ENCODE results near the gene SORCS2. TPM values are rescaled to one million over a fixed set of nuclear protein-coding genes. Genes with fewer than 3 reads are reported as not detected.
"Not testable (repeated sequence)": the region's sequence is repeated elsewhere in the genome, so short reads cannot be mapped to it uniquely, and the experiment has no call there.

The SORCS2 gene
- total RNA-seq, 1 donor from 2014 or later, result 7.2 TPM

GRCh38 chr4:7213807-7214206 lies 21.5 kb downstream of the SORCS2 start:
- no peaks in the 10 kb centered on the region for H3K27me3 ChIP-seq
- DNase-seq (no peak), ATAC-seq (no peak)
- H3K9me3 ChIP-seq, result no peaks in the 10 kb centered on the region
- H3K27ac ChIP-seq, result no peak overlapping the region
- no peak for TF ChIP-seq CTCF (IDR thresholded peaks at IDR 0.05)
- intact Hi-C loops (cut with DNase I), result no loop called here
- H3K4me1 ChIP-seq, result no peaks in the 10 kb centered on the region
- H3K36me3 ChIP-seq, result no peaks in the 10 kb centered on the region
- no peak overlapping the region for H3K4me3 ChIP-seq

DNA sequence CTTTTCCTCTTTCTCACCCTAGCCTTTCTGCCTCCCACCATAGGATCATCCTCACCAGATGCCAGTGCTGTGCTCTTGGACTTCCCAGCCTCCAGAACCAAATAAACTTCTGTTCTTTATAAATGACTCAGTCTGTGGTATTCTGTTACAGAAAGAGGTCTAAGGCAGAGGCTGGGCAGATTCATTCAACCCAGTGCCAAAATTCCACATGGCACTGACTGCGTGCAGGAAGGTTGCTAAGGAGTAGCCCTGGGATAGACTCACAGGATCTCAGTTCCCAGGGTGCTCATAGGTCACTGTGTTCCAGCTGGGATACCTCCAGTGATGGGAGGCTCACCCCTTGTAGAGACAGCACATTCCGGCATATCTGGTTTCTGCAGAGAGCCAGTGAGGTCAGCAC lies 22.0 kb downstream of the SORCS2 start:
- H3K27me3 ChIP-seq, result no peaks in the 10 kb centered on the region
- no peak for DNase-seq
- H3K9me3 ChIP-seq, result no peaks in the 10 kb centered on the region
- no peak overlapping the region for H3K27ac ChIP-seq
- no peak for TF ChIP-seq CTCF (IDR thresholded peaks at IDR 0.05)
- no peak for ATAC-seq
- no peaks in the 10 kb centered on the region for H3K36me3 ChIP-seq
- H3K4me3 ChIP-seq, result no peak overlapping the region
- no peaks in the 10 kb centered on the region for H3K4me1 ChIP-seq
- intact Hi-C loops (cut with DNase I), result no loop called here

GRCh38 chr4:7215187-7215586 lies 22.8 kb downstream of the SORCS2 start:
- intact Hi-C loops (cut with DNase I); ATAC-seq; H3K27me3 ChIP-seq: not testable (repeated sequence)

GRCh38 chr4:7217039-7217438 lies 24.7 kb downstream of the SORCS2 start:
- intact Hi-C loops (cut with DNase I), result no loop called here
- Histone ChIP-seq H3K9me3 (no peaks in the 10 kb centered on the region), H3K4me1 (no peaks in the 10 kb centered on the region), H3K36me3 (no peaks in the 10 kb centered on the region), H3K27me3 (no peaks in the 10 kb centered on the region), H3K4me3 (no peak overlapping the region), H3K27ac (no peak overlapping the region)
- ATAC-seq (no peak), DNase-seq (no peak)
- TF ChIP-seq CTCF (IDR thresholded peaks at IDR 0.05), result no peak

More at GRCh38 chr4:7215187-7215586, 22.8 kb downstream of the SORCS2 start:
- DNase-seq, H3K27ac ChIP-seq, H3K4me3 ChIP-seq, H3K36me3 ChIP-seq, H3K4me1 ChIP-seq, H3K9me3 ChIP-seq: not testable (repeated sequence)

GRCh38 chr4:7217474-7218321 lies 25.4 kb downstream of the SORCS2 start:
- TF ChIP-seq CTCF (IDR thresholded peaks at IDR 0.05), result no peak
- ATAC-seq (peak; percentile 94), DNase-seq (peak; percentile 89)
- H3K9me3 ChIP-seq, result no peaks in the 10 kb centered on the region
- peak overlapping the region; percentile 73 for H3K27ac ChIP-seq
- H3K4me3 ChIP-seq, result no peak overlapping the region
- no peaks in the 10 kb centered on the region for H3K27me3 ChIP-seq
- no peaks in the 10 kb centered on the region for H3K36me3 ChIP-seq
- H3K4me1 ChIP-seq, result no peaks in the 10 kb centered on the region
- intact Hi-C loops (cut with DNase I), result no loop called here

DNA sequence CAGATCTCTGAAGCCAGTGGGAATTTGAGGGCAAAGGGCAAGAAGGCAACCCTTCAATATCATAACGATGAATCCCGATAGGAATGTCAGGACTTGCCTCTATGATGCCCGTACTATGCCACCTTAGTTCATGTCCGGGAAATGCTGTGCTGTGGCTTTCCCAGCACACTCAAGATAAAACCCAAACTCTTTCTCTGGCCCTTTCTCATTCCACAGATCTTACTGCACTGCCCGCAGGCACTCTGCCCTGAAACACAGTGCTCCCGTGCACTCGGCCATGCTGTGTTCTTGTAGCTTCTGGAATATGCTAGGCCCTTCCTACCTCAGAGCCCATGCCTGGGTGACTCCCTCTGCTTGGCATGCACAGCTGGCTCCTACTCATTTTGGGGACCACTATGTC lies 26.3 kb downstream of the SORCS2 start:
- TF ChIP-seq CTCF (IDR thresholded peaks at IDR 0.05), result no peak
- no peaks in the 10 kb centered on the region for H3K9me3 ChIP-seq
- H3K36me3 ChIP-seq, result no peaks in the 10 kb centered on the region
- intact Hi-C loops (cut with DNase I), result no loop called here
- no peaks in the 10 kb centered on the region for H3K27me3 ChIP-seq
- H3K4me3 ChIP-seq, result no peak overlapping the region
- no peaks in the 10 kb centered on the region for H3K4me1 ChIP-seq
- H3K27ac ChIP-seq, result no peak overlapping the region
- ATAC-seq, result peak; percentile 8
- no peak for DNase-seq
